IPS-18a (cell line): Measurements from ENCODE around the gene SRC.

Experiments used
- H3K27ac ChIP-seq: one replicate; pipeline ENCODE4 v1.5.1; 2013; ENCODE audit warnings: low read length
- H3K27me3 ChIP-seq: one replicate; pipeline ENCODE4 v1.6.1; 2013; ENCODE audit warnings: mild to moderate bottlenecking, low read length; ENCODE audit not compliant: control insufficient read depth, insufficient read depth
- H3K36me3 ChIP-seq: one replicate; pipeline ENCODE4 v1.6.1; 2013; ENCODE audit warnings: low read depth, low read length; ENCODE audit not compliant: control insufficient read depth
- H3K4me1 ChIP-seq: one replicate; pipeline ENCODE4 v1.6.1; 2013; ENCODE audit warnings: low read depth, low read length; ENCODE audit not compliant: control insufficient read depth
- H3K4me3 ChIP-seq: one replicate; pipeline ENCODE4 v1.5.1; 2013; ENCODE audit warnings: low read length
- H3K9ac ChIP-seq: one replicate; pipeline ENCODE4 v1.6.1; 2013; ENCODE audit warnings: mild to moderate bottlenecking, low read length, moderate library complexity
- H3K9me3 ChIP-seq: one replicate; pipeline ENCODE4 v1.6.1; 2013; ENCODE audit warnings: low read depth, low read length; ENCODE audit not compliant: control insufficient read depth

Gene SRC

DNA sequence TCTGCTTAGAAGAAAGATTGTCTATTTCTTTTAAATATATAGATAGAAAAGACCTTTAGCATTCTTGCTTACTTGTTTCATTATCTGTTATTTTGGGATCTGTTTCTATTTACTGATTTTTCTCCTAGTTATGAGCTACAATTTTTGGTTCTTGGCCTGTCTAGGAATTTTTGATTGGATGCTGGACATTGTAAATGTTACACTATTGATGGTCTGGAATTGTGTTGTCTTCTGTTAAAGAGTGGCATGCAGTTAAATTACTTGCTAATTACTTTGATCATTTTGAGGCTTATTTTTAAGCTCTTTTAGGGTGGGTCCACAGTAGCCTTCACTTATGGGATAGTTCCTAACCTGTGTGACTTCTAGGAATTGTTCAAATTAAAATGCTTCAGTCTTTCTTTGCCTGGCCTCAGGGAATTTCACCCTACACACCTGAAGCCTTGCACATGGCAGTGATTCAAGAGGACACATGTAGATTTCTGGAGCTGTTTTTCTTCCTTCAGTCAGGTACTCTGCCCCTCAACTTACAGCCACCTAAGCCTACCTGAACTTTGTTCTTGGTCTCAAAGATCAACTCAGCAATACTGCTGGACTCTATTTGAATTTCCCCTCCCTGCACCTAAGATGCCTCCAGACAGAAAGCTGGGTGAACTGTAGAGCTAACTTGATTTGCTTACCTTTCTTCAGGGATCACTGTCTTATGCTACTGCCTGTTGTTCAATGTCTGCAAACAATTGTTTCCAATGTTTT lies 108.9 kb downstream of the SRC start:
- no peak overlapping the region for H3K4me3 ChIP-seq
- no peaks in the 10 kb centered on the region for H3K27me3 ChIP-seq
- H3K4me1 ChIP-seq = no peaks in the 10 kb centered on the region
- no peak overlapping the region for H3K9ac ChIP-seq
- no peaks in the 10 kb centered on the region for H3K9me3 ChIP-seq
- H3K36me3 ChIP-seq = no peaks in the 10 kb centered on the region
- H3K27ac ChIP-seq = no peak overlapping the region
